Measurements from ENCODE around the gene EMP2.

DNA sequence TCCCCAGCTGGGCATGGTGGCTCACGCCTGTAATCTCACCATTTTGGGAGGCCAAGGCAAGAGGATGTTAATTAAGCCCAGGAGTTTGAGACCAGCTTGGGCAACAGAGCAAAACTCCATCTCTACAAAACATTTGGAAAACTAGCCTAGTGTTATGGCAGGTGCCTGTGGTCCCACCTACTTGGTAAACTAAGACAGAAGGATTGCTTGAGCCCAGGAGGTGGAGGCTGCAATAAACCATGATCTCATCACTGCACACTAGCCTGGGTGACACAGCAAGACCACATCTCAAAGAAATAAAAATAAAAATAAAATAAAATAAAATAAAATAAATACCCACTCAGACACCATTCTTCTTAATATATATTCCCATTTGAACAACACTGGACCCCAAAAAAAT lies 32.0 kb downstream of the EMP2 start:
- TF ChIP-seq CTCF (conservative IDR thresholded peaks at IDR 0.05; ENCODE audit: low read length): no peak
- TF ChIP-seq EZH2phosphoT487 (IDR thresholded peaks at IDR 0.05; ENCODE audit: borderline replicate concordance, low read depth, low read length): no peak

Data from OCI-LY7 (cell line).